Karpas-422 (cell line): ENCODE data around the gene SLC7A8. TPM values are rescaled to one million over a fixed set of nuclear protein-coding genes. Genes with fewer than 3 reads are reported as not detected.
A peak's percentile ranks its signal among the peaks of the same experiment; 100 is the strongest.
"Not testable (repeated sequence)": the region's sequence is repeated elsewhere in the genome, so short reads cannot be mapped to it uniquely, and the experiment has no call there.

Experiments used
- DNase-seq: peaks from one replicate; pipeline ENCODE4 v3.0.0-alpha.2; 2015
- H2AFZ ChIP-seq: fragments of 200-600 bp; sonication (generic); 2 replicates; pipeline ENCODE4 v1.6.1; 2014; ENCODE audit warnings: antibody characterized with exemption, low read length, mixed read lengths
- H3K27ac ChIP-seq: fragments of 200-600 bp; sonication (generic); 2 replicates; pipeline ENCODE4 v1.5.1; 2014; ENCODE audit warnings: mild to moderate bottlenecking, low read length, moderate library complexity
- H3K27me3 ChIP-seq: fragments of 200-600 bp; sonication (generic); 2 replicates; pipeline ENCODE4 v1.6.1; 2014; ENCODE audit warnings: low read length, mixed read lengths
- H3K36me3 ChIP-seq: fragments of 200-600 bp; sonication (generic); 2 replicates; pipeline ENCODE4 v1.6.1; 2014; ENCODE audit warnings: low read length, mixed read lengths; ENCODE audit not compliant: insufficient read depth
- H3K4me1 ChIP-seq: fragments of 200-600 bp; sonication (generic); 2 replicates; pipeline ENCODE4 v1.6.1; 2014; ENCODE audit warnings: mild to moderate bottlenecking, low read length, mixed read lengths
- H3K4me2 ChIP-seq: fragments of 200-600 bp; sonication (generic); 2 replicates; pipeline ENCODE4 v1.6.1; 2014; ENCODE audit warnings: low read length, low read depth, mild to moderate bottlenecking; ENCODE audit not compliant: poor library complexity, severe bottlenecking
- H3K4me3 ChIP-seq: fragments of 200-600 bp; sonication (generic); 2 replicates; pipeline ENCODE4 v1.5.1; 2014; ENCODE audit warnings: mild to moderate bottlenecking, antibody characterized with exemption, low read length, mixed read lengths
- H3K79me2 ChIP-seq: fragments of 200-600 bp; sonication (generic); 2 replicates; pipeline ENCODE4 v1.6.1; 2014; ENCODE audit warnings: mild to moderate bottlenecking, low read length, mixed read lengths
- H3K9ac ChIP-seq: fragments of 200-600 bp; sonication (generic); 2 replicates; pipeline ENCODE4 v1.6.0; 2014; ENCODE audit warnings: low read length
- H3K9me2 ChIP-seq: fragments of 200-600 bp; sonication (generic), shearing (Covaris generic); replicated peaks from 2 replicates; pipeline ENCODE4 v1.6.0; 2014; ENCODE audit warnings: mild to moderate bottlenecking, low read length, moderate library complexity; ENCODE audit not compliant: insufficient read depth
- H3K9me3 ChIP-seq: fragments of 300-700, 200-600 bp; sonication (generic); 2 replicates; pipeline ENCODE4 v1.6.1; 2014; ENCODE audit warnings: low read length, mixed read lengths
- H4K20me1 ChIP-seq: fragments of 200-600 bp; sonication (generic); 2 replicates; pipeline ENCODE4 v1.6.1; 2014; ENCODE audit warnings: mild to moderate bottlenecking, antibody characterized with exemption, low read length, low read depth; ENCODE audit not compliant: insufficient read depth
- total RNA-seq: library from RNA; depleted of rRNA; stranded (reverse); fragments of >200 nt; shearing (Covaris generic); gene quantifications from 2 replicates; pipeline ENCODE4 v1.2.3, GENCODE V29; 2014; ENCODE audit warnings: low replicate concordance

The SLC7A8 gene
- total RNA-seq, 1 experiment from 2014 or later, result not detected

DNA sequence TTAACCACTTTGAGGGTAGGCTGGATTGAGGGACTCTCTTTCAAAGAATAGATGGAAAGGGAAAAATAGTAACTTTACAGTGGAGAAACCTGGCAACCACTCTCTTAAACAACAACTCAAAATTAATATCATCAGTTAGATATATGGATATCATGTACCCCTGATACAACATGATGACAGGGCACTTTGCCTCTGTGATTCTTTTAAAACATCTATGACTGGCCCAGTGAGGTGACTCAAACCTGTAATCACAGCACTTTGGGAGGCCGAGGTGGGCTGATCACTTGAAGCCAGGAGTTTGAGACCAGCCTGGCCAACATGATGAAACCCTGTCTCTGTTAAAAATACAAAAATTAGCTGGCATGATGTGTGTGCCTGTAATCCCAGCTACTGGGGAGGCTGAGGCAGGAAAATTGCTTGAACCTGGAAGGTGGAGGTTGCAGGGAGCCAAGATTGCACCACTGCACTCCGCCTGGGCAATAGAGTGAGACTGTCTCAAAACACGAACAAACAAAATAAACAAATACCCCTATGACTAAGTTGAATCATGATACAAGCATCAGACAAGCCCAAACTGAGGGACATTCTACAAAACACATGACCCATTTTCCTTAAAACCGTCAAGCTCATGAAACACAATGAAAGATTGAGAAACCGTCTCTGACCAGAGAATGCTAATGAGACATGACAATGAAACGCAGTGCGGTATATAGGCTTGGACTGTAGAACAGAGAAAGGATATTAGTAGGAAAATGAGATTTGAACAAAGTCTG is 26.4 kb upstream of the SLC7A8 start:
- DNase-seq, result no peak
- Histone ChIP-seq H2AFZ (no peak overlapping the region), H3K4me1 (no peaks in the 10 kb centered on the region)

DNA sequence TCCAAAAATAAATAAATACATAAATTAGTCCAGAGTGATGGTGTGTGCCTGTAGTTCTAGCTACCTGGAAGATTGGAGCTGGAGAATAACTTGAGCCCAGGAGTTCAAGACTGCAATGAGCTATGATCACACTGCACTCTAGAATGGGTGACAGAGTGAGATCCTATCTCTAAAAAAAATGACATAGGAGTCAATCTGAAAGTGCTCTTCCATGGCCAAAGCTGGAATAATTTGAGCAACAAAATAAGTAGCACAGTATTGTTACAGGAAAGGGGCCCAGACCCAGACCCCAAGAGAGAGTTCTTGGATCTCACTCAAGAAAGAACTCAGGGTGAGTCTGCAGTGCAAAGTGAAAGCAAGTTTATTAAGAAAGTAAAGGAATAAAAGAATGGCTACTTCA is 24.9 kb upstream of the SLC7A8 start:
- Histone ChIP-seq H3K9me2 (no peaks in the 10 kb centered on the region), H3K36me3 (no peaks in the 10 kb centered on the region), H2AFZ (no peak overlapping the region), H3K27me3 (no peaks in the 10 kb centered on the region), H3K27ac (no peak overlapping the region), H3K9ac (no peak overlapping the region), H4K20me1 (no peaks in the 10 kb centered on the region), H3K4me2 (no peak overlapping the region), H3K9me3 (no peaks in the 10 kb centered on the region), H3K4me1 (peaks cover 6% of the 10 kb centered on the region; the same call in 1 of the 2 replicates), H3K79me2 (no peaks in the 10 kb centered on the region), H3K4me3 (no peak overlapping the region)
- no peak for DNase-seq

More for the DNA sequence above, 26.4 kb upstream of the SLC7A8 start:
- Histone ChIP-seq H3K4me3 (no peak overlapping the region), H3K79me2 (no peaks in the 10 kb centered on the region), H4K20me1 (no peaks in the 10 kb centered on the region), H3K27me3 (no peaks in the 10 kb centered on the region), H3K4me2 (no peak overlapping the region), H3K9ac (no peak overlapping the region), H3K9me3 (no peaks in the 10 kb centered on the region), H3K36me3 (no peaks in the 10 kb centered on the region), H3K9me2 (no peaks in the 10 kb centered on the region), H3K27ac (no peak overlapping the region)

DNA sequence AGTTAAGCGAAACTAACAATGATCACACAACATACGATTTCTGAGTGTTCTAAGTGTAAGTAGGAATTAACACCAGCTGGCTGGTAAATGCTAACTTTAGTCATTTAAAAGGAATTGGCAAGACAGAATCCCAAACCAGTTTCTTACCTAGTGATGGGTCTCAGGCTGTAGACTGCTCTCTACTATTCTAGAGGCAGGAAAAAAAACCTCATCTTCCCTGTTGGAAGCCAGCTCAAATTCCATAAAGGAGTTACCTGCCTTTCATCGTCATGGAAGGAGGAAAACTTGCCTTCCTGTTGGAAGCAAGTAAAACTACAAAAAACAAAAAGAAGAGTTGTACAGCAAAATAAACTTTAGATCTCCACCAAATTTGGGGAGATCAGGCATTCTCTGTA is 23.7 kb upstream of the SLC7A8 start:
- no peak overlapping the region for H3K27ac ChIP-seq
- H3K9me2 ChIP-seq, result no peaks in the 10 kb centered on the region

DNA sequence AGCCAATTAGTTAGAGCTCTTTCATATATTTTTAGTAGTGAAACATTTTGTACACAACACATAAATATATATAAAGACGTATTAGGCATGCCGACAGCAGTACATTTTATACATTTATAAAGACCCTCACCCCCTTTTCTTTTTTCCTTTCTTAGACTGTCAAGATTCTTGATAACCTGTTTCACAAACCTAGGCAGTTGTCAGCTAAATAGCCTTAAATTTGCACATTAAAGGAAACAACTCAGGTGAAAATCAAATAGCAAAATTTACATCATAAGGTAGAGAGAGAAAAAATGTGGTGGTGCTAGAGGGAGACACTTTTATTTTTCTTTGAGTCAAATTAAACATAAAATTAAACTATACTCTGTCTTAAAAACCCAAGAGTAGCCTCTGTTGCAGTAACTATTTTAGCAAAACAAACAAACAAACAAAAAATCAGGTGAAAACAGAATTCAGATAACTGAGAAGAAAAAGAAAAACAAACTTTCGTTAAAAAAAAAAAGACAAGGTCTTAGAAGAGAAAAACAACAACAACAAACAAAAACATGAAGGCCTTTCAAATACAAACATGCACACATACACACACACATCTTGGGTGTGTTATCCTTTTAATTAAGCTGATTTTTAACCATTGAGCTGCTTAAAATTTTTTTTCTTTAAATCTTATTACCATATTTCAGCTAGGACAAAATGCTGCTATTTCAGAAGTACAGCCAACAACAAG is 23.1 kb upstream of the SLC7A8 start:
- Histone ChIP-seq H3K36me3 (no peaks in the 10 kb centered on the region), H3K4me2 (no peak overlapping the region), H3K9me2 (no peaks in the 10 kb centered on the region), H3K79me2 (no peaks in the 10 kb centered on the region), H2AFZ (no peak overlapping the region), H3K9me3 (no peaks in the 10 kb centered on the region), H4K20me1 (no peaks in the 10 kb centered on the region), H3K4me1 (peaks cover 6% of the 10 kb centered on the region; the same call in 1 of the 2 replicates), H3K9ac (no peak overlapping the region), H3K4me3 (no peak overlapping the region), H3K27ac (no peak overlapping the region), H3K27me3 (no peaks in the 10 kb centered on the region)
- DNase-seq, result no peak

More for the DNA sequence above, 23.7 kb upstream of the SLC7A8 start:
- no peak overlapping the region for H3K9ac ChIP-seq
- H3K4me2 ChIP-seq, result no peak overlapping the region
- H2AFZ ChIP-seq, result no peak overlapping the region
- no peak for DNase-seq
- no peaks in the 10 kb centered on the region for H3K79me2 ChIP-seq
- no peaks in the 10 kb centered on the region for H3K9me3 ChIP-seq
- no peaks in the 10 kb centered on the region for H3K36me3 ChIP-seq
- H4K20me1 ChIP-seq, result no peaks in the 10 kb centered on the region
- H3K4me3 ChIP-seq, result no peak overlapping the region
- H3K27me3 ChIP-seq, result no peaks in the 10 kb centered on the region
- H3K4me1 ChIP-seq, result peaks cover 6% of the 10 kb centered on the region; the same call in 1 of the 2 replicates

DNA sequence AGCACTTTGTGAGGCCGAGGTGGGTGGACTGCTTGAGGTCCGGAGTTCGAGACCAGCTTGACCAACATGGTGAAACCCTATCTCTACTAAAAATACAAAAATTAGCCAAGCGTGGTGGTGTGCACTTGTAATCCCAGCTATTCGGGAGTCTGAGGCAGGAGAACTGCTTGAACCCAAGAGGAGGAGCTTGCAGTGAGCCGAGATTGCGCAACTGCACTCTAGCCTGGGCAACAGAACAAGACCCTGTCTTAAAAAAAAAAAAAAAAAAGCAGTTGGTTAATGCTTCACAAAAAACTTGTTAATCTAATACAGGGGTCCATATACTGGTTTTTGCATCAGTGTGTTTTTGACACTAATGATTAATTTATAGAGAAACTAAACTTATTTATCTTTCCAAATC is 18.5 kb upstream of the SLC7A8 start:
- Histone ChIP-seq H3K27me3 (no peaks in the 10 kb centered on the region), H3K4me1 (peaks cover 6% of the 10 kb centered on the region; the same call in 1 of the 2 replicates), H3K9me2 (no peaks in the 10 kb centered on the region)

DNA sequence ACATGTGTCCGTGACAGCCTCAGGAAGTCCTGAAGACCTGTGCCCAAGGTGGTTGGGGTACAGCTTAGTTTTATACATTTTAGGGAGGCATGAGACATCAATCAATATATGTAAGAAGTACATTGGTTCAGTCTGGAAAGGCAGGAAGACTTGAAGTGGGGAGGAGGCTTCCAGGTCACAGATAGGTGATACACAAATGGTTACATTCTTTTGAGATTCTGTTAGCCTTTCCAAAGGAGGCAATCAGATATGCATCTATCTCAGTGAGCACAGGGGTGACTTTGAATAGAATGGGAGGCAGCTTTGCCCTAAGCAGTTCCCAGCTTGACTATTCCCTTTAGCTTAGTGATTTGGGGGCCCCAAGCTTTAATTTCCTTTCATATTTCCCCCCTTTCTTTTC is 15.7 kb upstream of the SLC7A8 start:
- H3K79me2 ChIP-seq, H3K36me3 ChIP-seq, H3K4me2 ChIP-seq, H3K4me1 ChIP-seq, H3K27ac ChIP-seq, H3K27me3 ChIP-seq, H3K4me3 ChIP-seq, H4K20me1 ChIP-seq, H2AFZ ChIP-seq, DNase-seq, H3K9ac ChIP-seq, H3K9me2 ChIP-seq, H3K9me3 ChIP-seq: not testable (repeated sequence)

More for the DNA sequence above, 18.5 kb upstream of the SLC7A8 start:
- H3K36me3 ChIP-seq, result no peaks in the 10 kb centered on the region
- H3K4me2 ChIP-seq, result no peak overlapping the region
- no peaks in the 10 kb centered on the region for H4K20me1 ChIP-seq
- no peak overlapping the region for H2AFZ ChIP-seq
- no peak overlapping the region for H3K27ac ChIP-seq
- H3K9ac ChIP-seq, result no peak overlapping the region
- no peak overlapping the region for H3K4me3 ChIP-seq
- H3K9me3 ChIP-seq, result no peaks in the 10 kb centered on the region
- DNase-seq, result peak; percentile 11
- no peaks in the 10 kb centered on the region for H3K79me2 ChIP-seq

- not testable (repeated sequence) for H3K4me1 ChIP-seq, H3K4me3 ChIP-seq, H3K9me2 ChIP-seq, DNase-seq, H3K27ac ChIP-seq, H3K27me3 ChIP-seq, H3K36me3 ChIP-seq, H3K79me2 ChIP-seq, H3K9ac ChIP-seq, H4K20me1 ChIP-seq, H3K9me3 ChIP-seq, H2AFZ ChIP-seq, H3K4me2 ChIP-seq
Measured at GRCh38 chr14:23196487-23196886, 13.0 kb upstream of the SLC7A8 start.

GRCh38 chr14:23195552-23196101 is 12.2 kb upstream of the SLC7A8 start:
- H3K27me3 ChIP-seq, result no peaks in the 10 kb centered on the region
- no peak overlapping the region for H3K4me2 ChIP-seq
- H2AFZ ChIP-seq, result no peak overlapping the region
- H3K4me1 ChIP-seq, result no peaks in the 10 kb centered on the region
- no peak for DNase-seq
- H3K27ac ChIP-seq, result no peak overlapping the region
- no peaks in the 10 kb centered on the region for H3K9me2 ChIP-seq
- H3K79me2 ChIP-seq, result no peaks in the 10 kb centered on the region
- no peak overlapping the region for H3K9ac ChIP-seq
- H3K9me3 ChIP-seq, result no peaks in the 10 kb centered on the region
- no peak overlapping the region for H3K4me3 ChIP-seq
- H3K36me3 ChIP-seq, result no peaks in the 10 kb centered on the region
- no peaks in the 10 kb centered on the region for H4K20me1 ChIP-seq
